Stimulated activated CD8-positive, alpha-beta memory T cell treated with anti-CD3 and anti-CD28 coated beads, Interleukin-12 subunit alpha, Interleukin-12 subunit beta, amount 100 ng/mL, for 4 hours (primary cell): Measurements from ENCODE around the gene SMARCD1.

Experiments
- DNase-seq: peaks from one replicate; pipeline ENCODE4 v3.0.0-alpha.2; 2020; ENCODE audit warnings: low read depth

The SMARCD1 gene

DNA sequence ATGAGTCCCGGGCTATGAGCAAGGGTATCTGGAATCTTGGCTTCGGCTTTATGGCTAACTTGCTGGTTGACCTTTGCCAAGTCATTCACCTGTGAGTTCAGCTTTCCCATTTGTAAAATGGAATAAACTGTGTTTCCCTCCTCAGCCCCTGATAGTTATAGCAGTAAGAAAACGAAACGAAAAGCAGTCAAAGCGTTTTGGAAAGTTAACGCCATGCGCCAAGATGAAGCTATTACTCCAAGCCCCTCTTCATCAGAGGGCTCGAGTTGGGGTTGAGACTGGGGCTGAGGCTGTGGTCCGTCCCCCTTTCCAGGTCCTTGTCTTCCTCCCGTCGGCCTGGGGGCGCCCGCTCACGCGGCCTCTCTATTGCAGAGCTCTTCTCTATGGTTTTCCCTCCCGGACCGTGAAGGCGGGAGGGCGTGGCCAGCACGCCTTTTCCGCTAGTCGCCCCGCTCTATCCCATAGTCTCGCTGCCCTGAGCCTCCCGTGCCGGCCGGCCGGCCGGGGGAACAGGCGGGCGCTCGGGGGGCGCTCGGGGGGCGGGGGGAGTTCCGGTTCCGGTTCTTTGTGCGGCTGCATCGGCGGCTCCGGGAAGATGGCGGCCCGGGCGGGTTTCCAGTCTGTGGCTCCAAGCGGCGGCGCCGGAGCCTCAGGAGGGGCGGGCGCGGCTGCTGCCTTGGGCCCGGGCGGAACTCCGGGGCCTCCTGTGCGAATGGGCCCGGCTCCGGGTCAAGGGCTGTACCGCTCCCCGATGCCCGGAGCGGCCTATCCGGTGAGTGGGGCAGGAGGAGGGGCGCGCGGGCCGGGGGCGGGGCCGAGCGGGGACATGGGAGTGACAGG is at the start of gene SMARCD1:
SMARCD1 (plus strand) TSS at position 568 of the 840 bp plus-strand sequence; CDS start at position 596, 28 bp downstream.
- DNase-seq = peak; percentile 78

DNA sequence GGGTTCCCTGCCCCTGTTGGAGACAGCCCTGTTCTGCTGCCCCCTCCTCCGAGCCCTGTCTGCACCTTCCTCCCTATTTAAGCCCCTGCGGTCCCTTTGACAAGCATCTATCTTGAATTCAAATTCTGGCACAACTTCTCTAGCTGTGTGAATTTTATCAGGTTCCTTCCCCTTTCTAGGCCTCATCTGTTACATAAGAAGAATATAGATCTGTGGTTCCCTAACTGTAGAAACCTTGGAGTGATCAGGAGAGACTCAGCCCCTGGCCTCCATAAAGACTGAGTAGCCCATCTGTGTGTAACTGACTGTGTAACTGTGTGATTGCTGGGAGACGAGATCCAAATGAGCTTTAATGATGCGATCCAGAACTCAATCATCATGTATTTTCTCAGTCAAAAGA is 46.8 kb upstream of the SMARCD1 start:
- no peak for DNase-seq

DNA sequence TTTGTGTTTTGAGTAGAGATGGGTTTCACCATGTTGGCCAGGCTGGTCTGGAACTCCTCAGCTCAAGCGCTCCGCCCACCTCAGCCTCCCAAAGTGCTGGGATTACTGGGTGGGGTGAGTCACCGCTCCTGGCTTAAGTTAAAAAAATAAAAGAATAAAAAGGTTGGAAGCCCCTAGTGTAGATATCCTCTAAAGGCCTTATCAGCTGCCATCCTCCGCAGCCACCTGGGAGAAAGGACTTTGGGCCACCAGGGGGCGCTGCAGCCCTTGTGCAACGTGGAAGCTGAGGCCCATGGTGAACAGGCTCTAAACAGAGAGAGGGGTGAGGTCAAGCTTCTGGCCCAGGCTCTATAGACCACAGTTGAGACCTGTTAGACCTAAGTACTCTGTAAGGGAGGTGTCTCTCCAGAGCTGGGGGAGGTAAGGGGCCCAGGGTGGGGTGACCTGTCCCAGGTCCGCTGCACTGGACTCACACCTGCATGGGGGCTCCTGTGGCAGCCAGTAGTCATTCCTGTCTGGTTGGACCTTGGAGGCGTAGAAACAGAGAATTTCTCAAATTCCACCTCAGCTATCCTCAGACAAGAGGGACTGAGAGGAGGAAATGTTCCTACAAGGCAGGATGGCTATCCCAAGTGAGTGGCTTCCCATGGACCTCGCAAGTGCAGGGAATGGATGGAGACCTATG is 45.8 kb upstream of the SMARCD1 start:
- peak; percentile 65 for DNase-seq

DNA sequence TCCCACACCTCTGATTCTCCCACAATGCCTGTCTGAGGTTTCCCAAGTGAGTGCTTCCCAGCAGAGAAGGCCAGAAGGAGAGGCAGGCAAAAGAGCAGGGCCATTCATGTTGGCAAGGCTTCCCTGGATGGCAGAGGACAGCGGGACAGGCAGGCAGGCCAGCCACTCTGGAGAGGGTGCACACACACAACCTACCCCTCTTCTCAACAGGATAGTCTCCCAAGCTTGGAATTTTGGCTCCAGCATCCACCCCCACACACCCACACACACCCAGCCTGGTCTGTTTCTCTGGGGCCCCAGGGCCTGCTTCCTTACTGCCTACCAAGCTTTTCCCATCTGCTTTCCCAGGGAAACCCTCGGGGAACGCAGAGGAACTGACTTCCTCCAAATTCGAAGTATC is 44.5 kb upstream of the SMARCD1 start:
- no peak for DNase-seq

DNA sequence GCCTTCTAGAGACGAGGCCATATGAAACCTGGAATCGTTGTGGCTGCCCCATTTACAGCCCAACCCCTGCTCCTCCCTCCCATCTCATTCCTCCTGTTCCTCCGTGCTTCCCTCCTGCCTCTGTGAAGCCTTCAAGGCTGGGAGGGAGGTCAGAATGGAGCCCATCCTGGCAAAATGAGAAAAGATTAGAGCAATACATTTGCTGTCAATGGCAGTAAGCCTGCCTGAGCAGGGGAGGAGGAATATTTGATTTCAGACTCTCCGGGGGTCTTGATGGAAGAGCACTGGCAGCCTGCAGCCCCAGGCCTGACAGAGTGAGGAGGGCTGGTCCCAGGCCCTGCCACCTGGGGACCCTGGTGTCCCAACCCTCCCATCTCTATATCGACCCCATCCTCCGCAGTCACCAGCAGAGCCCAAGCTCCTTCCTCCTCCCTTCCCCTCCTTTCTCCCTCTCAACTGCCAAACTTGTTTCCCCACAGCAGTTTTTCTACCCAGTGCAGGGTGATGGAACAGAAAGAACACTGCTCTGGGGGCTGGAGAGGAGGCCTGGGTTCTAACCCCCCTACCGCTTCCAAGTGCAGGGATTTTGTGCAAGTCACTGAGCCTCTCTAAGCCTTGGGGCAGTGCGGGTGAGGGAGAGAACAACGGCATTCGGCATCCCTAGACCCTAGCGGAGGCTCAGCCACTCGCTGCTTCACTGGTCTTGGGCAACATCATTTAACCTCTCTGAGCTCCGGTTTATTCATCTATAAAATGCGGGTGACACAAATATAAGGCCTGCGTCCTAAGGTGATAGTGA is 43.9 kb upstream of the SMARCD1 start:
- no peak for DNase-seq

DNA sequence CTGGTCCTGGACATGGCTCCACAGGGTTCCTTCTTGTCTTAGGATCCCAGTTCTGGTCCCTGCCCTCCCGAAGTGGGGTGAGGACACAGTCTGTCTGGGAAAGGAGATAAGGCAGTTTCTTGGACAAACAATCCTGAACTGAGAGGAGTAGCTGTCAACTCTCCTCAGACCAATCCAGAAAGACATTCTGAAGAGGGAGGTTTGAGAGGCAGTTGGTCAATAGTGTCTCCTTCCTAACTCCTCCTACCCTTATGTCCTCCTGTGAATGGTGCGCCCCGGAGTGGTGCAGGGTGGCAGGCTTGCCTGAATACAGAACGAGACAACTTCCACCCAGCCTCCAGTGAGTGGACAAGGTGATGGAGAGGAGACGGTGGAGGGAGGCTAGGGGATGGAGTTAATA is 43.2 kb upstream of the SMARCD1 start:
- DNase-seq = no peak

DNA sequence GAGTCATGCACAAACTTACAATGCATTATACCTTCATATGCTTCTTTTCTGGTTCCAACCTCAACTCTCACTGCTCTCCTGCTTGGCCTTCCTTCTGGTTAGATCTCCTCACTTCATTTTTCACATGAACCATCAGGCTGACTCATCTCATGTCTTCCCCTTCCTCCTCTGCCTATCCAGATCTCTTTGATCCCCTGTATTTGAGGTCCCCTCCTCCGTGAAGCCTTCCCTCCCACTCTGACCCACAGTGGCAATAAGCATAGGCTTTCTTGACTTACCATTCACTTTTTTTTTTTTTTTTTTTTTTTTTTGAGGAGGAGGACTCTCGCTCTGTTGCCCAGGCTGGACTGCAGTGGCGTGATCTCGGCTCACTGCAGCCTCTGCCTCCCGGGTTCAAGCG is 42.4 kb upstream of the SMARCD1 start:
- no peak for DNase-seq

DNA sequence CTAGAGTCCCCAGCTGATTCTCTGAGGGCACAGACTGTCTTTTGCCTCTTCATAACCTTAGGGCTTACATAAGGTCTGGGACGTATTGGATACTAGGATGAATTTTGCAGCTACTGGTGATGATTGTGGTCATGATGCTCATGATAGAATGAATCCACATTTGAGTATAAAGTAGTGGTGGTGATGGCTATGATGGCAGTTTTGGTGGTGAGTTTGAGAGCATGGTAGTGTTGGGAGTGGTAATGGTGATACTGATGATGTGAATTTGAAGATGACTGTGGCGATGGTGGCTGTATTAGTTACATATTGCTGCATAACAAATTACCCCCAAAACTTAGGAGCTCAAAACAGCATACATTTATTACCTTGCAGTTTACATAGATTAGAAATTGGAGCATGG is 41.8 kb upstream of the SMARCD1 start:
- no peak for DNase-seq

DNA sequence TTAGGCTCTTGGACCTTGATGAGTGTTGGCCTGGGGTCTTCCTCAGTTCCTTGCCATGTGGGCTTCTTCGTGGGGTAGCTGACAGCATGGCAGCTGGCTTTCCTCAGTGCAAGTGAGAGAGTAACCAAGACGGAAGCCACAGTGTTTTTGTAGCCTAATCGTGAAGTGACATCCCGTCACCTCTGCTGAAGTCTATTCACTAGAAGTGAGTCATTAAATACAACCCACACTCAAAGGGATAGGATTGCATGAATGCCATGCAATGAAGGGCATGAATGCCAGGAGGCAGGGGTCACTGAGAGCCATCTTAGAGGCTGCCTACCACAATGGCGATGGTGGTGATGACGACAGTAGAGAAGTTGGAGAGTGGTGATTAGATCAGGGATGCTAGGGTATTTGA is 41.3 kb upstream of the SMARCD1 start:
- no peak for DNase-seq

DNA sequence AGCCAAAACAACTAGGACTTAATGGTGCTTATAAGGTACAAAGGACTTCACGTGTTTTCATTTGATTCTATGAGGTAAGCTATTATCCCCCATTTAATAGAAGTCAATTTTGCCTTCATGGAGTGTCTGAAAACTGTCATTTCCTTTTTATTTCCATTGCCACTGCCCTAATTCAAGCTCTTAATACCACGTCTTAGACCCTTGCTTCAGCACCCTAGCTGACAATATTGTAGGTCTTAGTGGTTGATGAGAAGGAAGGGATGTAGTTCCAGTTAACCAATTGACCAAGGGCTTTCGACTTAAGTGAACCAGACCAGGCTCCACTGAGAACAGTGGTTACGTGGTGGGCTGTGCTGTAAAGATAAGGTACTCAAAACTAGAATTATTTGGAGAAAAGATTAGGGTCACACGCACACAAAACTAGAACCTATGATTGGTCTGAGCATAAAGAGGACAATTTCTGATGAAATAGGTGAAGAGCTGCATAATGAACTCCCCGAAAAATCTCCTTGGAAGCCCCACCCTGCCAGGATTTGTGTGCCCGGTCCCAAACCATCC is 37.4 kb upstream of the SMARCD1 start:
- DNase-seq = no peak

DNA sequence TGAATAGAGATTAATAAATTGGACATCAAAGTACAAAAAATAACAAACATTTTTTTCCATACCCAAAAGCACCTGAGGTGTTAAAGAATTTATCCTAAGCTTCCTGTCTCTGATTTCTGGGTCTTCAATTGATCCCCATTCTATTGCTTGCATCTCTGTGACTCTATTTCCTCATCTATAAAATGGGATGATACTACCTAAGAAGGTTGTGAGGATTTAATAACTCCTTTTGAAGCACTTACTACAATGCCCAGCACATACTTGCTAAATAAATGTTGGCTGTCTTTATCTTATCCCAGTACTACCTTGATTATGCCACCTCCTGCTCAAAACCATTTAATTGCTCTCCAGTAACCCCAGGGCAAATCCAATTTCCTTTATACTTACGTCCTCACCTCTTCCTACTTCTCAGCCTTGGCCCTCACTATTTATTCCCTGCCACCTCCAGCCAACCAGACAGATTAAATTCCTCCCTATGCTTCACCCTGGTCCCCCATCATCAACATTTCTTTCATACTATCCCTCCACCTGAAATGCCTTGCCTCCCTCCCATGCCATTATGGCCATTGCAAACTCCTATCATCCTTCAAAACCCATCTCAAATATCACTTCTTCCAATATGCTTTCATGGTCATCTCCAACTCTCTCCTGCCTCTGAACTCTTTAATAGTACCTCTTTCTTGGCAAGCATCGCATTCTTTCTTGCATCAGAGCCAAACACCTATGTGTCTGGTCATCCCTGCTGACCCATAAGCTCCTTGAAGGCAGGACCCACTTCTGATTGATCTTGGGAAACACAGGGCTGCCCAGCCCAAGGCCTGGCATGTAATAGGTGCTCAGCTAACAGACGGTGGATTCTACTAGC is 35.7 kb upstream of the SMARCD1 start:
- no peak for DNase-seq

DNA sequence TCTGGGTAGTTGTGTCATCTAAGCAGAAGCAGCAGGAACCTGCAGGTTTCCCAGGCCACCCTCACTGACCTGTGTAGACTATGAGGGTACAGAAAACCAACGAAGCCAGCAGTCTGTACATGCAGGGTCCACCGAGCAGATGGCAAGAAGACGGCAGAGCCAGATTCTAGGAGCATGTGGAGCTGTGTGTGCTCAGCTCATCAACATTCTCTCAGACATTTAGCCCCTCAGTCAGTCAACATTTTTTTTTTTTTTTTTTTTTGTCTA is 35.1 kb upstream of the SMARCD1 start:
- DNase-seq = no peak

DNA sequence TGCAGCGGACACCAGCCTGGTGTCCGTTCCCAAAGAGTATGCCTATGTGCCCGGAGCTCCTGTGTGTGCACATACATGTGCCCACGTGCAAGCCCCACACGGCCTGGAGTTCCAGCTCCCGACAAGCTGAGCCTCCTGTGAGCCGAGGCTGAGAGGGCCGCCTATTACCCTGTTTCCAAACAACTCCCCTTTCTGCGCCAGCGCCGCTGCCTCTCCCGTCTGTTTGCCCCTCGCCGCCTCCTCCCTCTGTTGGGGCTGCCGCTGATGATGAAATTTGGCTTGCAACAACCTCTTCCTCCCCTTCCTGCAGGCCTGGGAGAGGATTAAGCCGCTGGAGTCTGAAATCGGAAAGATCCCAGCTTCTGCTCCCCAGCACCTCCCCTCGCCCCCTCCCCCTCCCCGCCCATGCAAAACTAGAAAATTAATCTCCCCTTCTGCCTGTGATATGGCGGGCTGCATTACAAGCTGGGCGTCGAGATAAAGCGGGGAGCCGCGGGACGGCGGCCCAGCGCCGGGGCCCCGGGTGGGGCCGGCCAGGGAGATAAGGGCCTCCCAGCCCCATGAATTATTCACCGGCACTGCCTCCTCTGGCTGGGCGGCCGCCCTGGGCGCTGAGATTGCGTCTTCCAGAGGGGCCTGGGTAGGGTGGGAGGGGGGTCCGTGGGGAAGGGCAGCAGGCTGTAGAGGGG is 34.6 kb upstream of the SMARCD1 start:
- no peak for DNase-seq

DNA sequence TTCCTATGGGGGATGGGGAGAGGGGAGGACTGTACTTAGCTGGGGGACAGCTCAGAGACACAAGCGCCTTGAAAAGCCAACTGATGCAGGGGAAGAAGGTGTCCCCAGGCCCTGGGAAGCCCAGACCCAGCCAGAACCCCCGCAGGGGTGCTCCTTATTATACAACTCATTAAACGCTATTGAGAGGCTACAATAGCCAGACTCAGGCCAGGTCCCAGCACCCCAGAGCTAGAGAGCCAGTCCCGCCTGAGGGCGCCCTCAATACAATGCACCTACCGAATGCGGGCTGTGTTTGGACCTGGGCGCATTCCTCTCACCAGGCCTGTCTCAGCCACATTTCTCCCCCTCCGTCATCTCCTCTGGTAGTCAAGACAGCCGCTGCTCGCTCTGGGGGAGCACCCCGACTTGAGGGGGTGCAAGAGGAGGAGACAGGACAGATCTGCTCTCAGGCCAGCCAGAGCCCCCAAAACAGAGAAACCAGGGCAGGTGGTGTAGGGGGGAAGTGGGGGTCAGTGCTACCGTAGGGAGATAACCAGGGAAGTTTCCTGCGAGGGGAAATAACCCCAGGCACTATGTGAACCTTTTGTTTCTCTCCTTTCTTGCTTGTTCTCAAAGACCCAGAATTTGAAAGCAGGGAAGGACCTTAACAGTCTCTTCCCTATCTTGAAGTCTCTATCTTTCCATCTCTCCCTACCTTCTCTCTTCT is 33.9 kb upstream of the SMARCD1 start:
- DNase-seq = no peak

DNA sequence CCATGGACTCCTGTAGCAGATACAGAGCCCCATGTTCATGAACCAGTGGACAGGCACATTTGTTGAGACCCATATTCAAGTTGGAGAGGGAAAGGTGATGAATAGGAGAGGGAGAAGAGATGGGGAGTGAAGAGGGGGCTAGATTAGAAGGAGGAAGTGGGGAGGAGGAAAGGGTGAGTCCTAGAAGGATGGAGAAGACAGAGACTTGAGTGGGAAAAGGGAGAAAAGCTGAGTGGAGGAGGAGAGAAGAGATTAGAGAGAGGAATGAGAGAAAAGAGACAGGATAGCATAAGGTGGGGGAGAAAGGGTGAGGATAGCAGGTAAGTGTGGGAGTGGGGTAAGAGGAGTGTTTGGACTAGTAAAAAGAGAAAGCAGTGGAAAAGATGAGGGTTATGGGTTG is 32.6 kb upstream of the SMARCD1 start:
- DNase-seq = no peak

DNA sequence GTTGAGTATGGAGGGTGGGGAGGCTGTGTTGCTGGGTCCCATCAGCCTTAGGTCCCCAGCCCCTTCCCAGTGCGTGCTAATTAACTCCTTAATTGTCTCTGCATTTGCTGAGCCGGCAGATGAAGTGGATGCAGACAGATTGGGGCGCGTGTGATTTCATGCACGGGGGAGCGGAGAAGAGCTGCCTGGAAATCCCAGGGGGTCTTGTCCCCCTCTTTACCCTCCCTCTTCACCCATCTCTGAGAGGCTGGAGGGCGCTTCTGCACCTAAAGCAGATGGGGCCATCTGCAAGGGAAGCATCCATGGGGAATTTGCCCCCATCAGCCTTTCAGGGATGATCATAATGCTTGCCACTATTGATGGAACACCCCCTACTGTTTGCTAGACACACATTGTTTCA is 32.2 kb upstream of the SMARCD1 start:
- no peak for DNase-seq

DNA sequence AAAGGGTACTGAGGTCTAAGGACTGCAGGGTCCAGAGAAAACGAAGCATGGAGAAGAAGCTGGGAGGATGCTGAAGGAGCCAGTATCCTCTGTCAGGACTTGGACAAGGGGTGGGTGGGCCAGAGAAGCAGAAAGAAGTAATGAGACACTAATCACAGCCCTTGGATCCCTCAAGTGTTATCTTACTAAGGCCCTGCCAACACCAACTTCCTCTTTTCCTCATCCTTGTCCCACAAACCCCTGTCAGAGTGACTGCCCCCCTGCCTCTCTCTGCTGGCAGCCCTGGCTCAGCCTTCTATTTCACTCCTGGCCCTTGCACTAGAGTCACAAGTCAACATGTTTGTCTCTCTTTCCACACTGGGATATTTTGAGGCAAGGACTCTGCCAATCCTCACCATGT is 31.6 kb upstream of the SMARCD1 start:
- DNase-seq = no peak

DNA sequence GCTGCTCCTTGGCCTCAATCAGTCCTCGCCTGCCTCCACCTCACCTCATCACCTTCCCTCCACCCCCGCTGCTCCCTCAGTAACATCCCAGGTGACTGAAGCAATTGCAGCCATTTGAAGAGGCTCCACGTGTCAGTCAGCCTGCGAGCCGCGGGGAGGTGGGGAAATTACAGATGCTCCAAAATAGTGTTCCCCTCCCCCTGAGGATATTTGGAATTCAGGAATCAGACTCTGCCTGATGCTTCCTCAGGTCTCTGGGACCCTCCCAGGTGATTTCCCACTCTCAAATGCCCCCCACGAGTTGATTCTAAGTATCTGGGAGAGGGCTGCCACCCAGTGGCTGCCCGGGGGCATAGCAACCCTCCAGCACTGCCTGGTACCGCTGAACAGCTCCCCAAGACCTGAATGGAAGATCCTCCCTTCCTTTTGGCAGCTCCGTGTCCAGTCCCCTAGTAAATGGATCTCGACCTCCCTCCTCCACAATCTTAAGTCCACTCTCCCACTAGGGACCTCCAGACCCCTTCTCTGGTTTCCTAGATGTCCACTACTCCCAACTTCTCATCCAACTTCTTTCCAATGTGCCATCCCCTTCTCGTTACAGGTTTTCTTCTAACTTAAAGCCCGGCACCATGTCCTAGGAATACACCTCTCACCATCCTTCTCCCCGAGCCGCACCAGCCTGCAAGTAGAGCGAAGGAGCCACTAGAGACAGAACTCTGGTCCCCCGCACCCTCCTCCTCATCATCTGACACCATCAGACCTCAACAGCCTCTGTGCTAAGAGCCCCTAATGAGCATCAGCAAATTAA is 29.1 kb upstream of the SMARCD1 start:
- DNase-seq = peak; percentile 27

DNA sequence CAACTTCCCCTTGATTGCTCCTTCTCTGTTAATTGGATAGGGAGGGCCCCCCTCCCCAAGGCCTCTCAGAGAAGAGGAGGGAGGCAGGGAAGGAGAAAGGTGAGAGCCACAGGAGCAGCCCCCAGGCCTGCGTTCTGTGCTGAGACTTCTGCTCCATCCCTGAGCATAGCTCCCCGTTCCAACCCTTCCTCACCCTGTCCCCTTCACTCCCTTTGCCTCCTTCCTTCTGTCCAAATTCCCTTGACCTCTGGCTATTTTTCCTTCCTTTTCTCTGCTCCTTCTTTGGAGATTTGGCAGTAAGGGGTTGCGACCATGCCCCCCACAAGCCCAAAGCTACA is 28.5 kb upstream of the SMARCD1 start:
- DNase-seq = no peak
